Upper lobe of left lung (tissue), 4 donors: Measurements from ENCODE around the gene NRGN.

Source experiments
- CTCF ChIP-seq, 6 experiments: fragments of 450-650 bp in 4 of 6; fragments of 200-600 bp in 2 of 6; sonication (generic) in 2 of 6; IDR thresholded peaks; one replicate each; pipeline ENCODE4 v1.5.1; 2016 to 2019; ENCODE audit warnings: antibody characterized with exemption in 6 of 6
- EP300 ChIP-seq, 4 donors: sonication (generic); formaldehyde crosslinking; IDR thresholded peaks; one replicate each; pipeline ENCODE4 v1.5.1; 2017; ENCODE audit warnings: antibody characterized with exemption in 4 of 4, control low read depth in 2 of 4
- POLR2A ChIP-seq, 4 donors: fragments of 450-650 bp; IDR thresholded peaks; one replicate each; pipeline ENCODE4 v1.5.1; 2016 to 2017; ENCODE audit warnings: antibody characterized with exemption in 4 of 4, mild to moderate bottlenecking in 2 of 4
- POLR2AphosphoS5 ChIP-seq, 2 donors: sonication (generic); formaldehyde crosslinking; IDR thresholded peaks; one replicate each; pipeline ENCODE4 v1.5.1; 2017; ENCODE audit warnings: antibody characterized with exemption in 2 of 2

- TF ChIP-seq CTCF (IDR thresholded peaks at IDR 0.05) (no peak), POLR2AphosphoS5 (IDR thresholded peaks at IDR 0.05) (no peak), POLR2A (IDR thresholded peaks at IDR 0.05) (no peak), EP300 (IDR thresholded peaks at IDR 0.05) (no peak)
Observed at GRCh38 chr11:124783002-124783401, 43.3 kb downstream of the NRGN start.
